ENCODE results near the gene USP8.
A peak's percentile ranks its signal among the peaks of the same experiment; 100 is the strongest.
"Not testable (repeated sequence)": the region's sequence is repeated elsewhere in the genome, so short reads cannot be mapped to it uniquely, and the experiment has no call there.

The USP8 gene

DNA sequence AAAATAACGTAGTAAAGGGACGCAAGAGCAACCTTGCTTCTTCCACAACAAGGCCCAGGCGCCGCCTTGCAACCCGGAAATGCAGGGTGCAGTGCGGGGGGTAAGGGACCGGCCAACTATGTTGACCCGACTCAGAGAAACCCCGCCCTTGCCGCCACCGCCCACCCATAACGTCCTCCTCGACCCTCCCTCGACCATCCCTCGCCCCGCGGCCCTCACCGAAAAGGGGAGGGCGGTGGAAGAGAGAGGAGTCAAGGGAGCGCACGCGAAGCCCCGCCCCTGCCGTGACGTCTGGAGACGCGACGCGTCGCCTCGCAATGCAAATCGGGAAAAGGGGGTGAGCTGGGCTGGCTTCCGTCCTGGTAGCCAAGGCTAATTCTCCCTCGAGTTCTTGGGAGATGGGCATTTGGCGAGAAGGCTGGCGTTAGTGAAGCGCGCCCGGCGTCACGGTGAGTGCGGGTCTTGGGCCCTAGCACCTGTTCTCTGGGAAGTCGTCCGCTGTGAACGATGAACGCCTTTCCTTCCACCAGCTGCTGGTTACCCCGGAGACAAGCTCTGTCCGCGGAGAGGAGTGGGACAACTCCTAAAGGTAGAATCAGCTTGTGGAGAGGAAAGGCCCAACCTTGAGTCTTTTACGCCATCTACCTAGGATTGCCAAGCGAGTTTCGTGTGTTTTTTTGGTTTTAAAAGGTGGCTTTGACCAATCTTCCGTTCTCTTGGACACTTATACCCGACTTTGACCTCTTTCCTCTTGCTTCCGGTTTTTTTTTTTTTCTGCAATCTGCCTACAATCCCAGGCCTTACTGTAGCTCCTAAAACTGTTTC is at the start of gene USP8:
Gene USP8 (plus strand): TSS at position 340 of the 825 bp plus-strand sequence. CDS start 14,669 bp downstream, outside the sequence.
- DNase-seq: peak; percentile 94 to 98 (median 96)

DNA sequence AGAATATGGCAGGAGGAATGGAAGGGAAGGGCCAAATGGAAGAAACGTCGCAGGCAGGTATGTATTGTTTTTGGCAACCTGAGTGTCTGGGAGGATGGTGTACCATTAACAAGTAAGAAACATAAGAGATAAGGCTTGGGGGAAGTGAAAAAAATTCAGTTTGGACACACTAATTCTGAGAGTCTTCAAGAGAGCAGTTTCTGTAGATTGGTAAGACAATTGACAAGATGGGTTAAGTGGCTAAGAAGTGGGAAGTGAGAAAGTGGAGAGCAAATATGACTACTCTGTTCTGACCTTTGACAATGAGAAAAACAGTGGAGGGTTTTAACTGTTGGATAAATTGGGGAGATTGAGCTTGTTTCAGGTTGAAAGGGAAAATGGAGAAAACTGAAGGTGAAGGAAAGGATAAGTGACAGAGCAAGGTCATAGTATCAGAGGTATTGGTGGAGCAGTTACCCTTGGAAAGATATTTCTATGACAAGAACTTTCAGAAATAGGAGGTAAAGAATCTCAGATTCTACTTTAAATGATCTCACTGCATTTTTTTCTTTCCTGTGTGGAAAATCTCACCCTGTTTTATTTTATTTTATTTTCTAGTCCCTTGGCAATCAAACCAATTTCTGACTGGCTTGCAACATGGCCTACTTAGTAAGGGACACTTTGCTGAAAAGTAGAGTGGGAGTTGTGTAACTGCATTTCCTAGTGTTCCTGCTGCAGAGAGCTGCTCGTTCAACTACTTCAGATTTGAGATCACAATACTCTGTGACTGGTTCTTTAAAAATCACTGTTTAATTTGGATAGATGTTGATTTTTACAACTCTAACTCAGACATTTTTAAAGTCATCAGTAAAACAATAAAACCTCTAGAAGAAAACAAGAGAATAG is 46.1 kb upstream of the USP8 start:
- DNase-seq: no peak

DNA sequence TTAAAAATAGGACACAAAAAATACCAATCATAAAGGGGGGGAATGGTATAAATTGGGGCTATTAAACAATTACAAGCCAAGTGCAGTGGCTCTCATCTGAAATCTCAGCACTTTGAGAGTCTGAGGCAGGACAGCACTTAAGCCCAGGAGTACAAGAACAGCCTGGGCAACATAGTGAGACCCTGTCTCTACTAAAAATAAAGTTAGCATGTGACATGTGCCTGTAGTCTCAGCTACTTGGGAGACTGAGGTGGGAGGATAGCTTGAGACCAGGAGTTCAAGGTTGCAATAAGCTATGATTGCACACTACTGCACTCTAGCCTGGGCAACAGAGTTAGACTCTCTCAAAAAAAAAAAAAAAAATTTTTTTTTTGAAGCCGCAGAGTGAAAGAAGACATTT is 45.4 kb upstream of the USP8 start:
- no peak for DNase-seq

DNA sequence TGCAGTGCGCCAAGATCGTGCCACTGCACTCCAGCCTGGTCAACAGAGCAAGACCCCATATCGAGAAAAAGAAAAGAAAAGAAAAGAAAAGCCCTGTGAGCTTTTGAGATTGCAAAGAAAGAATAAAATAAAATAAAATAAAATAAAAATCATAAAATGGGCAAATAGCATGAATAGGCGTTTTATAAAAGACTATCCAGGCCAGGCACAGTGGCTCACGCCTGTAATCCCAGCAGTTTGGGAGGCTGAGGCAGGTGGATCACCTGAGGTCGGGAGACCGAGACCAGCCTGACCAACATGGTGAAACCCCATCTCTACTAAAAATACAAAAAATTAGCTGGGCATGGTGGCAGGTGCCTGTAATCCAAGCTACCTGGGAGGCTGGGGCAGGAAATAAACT is 44.8 kb upstream of the USP8 start:
- not testable (repeated sequence) for DNase-seq

DNA sequence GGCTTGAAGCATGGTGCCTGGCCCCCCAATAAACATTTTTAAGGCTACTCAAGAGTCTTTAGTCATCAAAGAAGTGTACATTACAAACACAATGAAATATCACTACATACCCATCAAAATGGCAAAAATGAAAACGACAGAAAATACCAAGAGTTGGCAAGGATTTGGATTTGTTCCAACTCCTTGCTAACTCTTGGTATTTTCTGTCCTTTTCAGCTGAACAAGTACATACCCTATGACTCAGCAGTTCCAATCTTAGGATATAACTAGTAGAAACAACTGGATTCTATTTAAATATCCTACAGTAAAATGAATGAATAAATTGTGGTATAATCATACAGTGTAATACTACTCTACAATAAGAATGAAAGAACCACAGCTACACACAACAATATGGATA is 44.1 kb upstream of the USP8 start:
- DNase-seq: no peak

DNA sequence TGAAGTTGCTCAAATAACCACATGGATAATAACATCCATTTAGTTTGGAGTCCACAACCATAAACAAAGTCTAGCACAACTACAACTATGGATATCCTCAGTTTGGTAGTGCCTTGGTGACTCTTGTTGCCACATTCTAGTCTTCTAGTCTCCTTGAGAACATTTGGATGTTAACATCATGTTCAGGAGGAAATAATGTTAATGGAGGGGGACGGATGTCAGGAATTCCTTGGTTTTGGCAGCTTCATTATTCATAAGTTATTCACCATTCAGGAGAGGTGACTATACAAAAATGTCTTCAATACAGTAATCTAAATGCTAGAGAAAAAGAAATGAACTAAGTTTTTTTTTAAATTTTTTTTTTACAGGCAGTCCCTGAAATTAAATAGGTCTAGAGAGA is 42.8 kb upstream of the USP8 start:
- no peak for DNase-seq

DNA sequence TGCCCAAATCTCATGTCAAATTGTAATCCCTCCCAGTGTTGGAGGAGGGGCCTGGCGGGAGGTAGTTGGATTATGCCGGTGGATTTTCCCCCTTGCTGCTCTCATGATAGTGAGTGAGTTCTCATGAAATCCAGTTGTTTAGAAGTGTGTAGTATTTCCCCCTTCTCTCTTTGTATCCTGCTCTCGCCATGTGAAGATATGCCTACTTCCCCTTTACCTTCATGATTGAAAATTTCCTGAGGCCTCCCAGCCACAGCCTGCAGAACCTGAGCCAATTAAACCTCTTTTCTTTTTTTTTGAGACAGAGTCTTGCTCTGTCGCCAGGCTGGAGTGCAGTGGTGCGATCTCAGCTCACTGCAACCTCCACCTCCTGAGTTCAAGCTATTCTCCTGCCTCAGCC is 41.8 kb upstream of the USP8 start:
- DNase-seq: not testable (repeated sequence)

DNA sequence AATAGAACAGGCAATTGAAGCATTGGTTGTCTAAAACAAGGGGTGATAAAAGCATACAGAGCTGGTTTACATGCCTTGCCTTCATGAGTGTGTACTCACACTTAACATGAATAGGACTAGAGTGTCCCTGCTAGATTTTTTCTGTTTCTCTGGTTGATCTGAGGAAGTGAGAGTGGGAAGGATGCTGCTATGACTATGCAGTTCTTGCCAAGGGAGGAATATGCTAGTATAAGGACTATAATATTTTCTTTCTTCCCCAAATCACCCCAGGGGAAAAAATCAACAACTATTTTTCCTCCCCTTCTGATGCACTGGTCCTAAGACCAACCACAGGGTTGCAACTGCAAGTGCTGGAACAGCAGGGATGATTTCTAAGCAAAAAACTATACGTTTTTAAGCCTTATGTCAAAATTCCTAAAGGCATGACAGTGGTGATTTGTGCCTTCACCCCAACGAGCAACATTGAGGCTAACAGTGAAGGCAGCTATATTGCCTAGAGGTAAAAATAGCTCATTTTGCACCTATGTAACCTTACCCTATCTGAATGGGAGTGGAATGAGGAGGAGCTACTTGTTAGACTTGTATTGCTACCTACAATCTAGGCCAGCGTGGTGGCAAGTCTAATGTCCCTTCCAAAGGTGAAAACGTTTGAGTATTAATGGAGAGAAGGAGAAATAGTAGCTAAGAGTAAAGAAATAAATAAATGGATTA is 33.5 kb upstream of the USP8 start:
- peak in 1 of 3 experiments; percentile 18 for DNase-seq

DNA sequence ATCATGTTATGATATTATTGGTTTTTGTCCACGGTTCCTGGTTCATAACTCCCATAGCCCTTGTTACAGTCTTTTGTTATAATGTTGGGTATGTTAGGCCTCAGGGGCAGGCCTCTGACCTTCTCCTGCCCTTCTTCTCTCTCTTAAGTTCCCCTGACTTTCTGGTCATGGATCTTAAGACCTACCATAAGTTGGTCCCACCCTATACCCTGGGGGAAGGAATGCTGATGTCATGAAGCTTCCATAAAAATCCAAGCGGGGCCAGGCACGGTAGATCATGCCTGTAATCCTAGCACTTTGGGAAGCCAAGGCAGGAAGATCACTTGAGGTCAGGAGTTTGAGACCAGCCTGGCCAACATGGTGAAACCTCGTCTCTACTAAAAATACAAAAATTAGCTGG is 32.6 kb upstream of the USP8 start:
- not testable (repeated sequence) for DNase-seq

DNA sequence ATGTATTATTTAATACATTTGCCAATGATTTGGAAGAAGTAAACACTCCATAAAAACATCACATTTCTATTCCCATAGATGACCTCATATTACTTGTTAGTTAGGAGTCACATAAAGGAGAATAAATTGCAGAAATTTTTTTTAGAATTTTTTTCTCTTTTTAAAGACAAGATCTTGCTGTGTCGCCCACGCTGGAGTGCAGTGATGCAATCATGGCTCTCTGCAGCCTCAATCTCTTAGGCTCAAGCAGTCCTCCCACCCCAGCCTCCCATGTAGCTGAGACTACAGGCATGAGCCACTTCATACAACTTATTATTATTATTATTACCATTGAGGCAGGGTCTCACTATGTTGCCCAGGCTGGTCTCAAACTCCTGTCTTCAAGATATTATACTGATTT is 12.3 kb upstream of the USP8 start:
- no peak for DNase-seq

DNA sequence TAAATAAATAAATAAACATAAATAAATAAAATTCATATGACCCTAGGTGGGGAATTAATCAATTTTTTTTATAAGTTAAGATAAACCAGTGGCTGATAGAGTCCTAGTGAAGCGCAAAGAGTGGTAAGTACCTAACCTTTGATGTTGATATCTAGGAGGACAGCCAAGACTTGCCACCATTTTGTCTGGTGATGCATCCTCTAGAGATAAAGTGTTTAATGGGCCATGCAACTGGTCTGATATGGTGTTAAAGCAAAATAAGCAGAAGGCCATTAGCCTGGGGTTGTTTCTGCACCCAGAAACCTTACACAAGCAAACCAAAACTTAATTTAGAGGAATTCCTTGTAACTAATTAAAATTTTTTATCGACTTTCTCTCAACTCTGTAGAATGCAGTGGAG is 9.6 kb upstream of the USP8 start:
- DNase-seq: no peak

DNA sequence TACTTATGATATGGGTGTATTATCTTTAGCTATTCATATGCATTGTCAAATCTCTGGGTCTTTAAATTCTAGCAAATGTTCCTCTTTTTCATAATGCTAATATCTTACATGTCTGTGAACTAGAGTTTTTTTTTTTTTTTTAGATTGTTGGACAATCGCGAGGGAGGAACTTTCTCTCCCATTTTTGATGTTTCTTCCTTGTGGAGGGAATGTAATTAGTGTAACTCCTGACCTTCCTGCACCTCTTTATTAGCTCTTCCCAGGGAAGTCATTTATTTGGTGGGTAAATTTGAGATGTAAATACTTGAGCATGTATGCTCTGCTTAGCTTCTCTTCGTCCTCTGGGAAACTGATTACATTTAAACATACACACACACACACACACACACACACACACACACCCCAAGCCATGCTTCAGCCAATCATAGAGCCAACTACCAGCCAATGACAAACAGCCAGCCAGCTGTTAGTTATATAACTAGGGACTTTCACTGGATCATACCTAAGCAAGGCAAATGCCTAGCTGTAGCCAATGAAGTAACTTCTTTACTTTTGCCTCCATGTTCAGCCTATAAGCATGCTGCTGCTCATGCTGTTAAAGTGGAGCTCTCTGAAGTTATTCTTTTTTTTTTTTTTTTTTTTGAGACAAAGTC is 8.3 kb upstream of the USP8 start:
- peak in 1 of 3 experiments; percentile 1 for DNase-seq

DNA sequence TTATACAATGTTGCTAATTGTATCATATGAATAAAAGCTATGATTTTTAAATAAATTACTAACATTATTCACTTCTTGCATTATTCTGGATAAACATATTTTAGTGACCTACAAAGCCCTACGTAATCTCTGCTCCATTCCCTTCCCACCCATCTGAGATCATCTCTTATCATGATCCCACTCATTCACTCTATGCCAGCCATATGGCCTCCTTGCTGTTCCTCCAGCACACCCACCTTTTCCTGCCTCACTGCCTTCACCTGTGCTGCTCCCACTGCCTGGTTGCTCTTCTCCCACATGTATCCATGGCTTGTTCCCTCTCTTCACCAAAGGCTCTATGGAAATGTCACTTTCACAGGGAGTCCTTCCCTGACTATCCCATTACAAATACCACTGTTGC is 7.3 kb upstream of the USP8 start:
- DNase-seq: no peak

DNA sequence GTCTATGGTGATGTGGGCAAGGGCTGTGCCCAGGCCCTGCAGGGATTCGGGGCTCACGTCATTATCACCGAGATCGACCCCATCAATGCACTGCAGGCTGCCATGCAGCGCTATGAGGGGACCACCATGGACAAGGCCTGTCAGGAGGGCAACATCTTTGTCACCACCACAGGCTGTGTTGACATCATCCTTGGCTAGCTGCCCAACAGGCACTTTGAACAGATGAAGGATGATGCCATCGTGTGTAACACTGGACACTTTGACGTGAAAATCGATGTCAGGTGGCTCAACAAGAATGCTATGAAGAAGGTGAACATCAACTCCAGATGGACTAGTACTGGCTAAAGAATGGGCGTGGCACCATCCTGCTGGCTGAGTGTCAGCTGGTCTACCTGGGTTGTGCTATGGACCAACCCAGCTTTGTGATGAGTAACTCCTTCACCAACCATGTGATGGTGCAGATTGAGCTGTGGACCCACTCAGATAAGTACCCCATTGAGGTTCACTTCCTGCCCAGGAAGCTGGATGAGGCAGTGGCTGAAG is 6.1 kb upstream of the USP8 start:
- no peak for DNase-seq

DNA sequence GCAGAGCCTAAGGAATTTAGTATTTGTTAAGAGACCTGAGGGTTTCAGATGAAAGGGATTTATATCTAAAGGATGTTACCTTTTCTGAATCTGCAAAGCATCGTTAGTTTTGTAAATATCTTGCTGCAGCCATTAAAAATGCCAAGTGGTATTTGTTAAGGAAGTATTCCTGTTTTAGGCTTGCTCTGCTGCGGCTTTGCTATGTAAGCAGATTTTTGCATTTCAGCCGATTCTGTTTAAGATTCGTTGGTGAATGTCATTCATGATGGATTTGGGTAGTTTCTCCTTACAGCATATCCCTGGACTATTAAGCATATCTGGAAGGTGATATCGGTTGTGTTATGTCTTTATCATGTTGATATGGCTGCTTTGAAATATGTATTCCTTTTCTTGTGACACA is 1.0 kb downstream of the USP8 start:
- no peak for DNase-seq

DNA sequence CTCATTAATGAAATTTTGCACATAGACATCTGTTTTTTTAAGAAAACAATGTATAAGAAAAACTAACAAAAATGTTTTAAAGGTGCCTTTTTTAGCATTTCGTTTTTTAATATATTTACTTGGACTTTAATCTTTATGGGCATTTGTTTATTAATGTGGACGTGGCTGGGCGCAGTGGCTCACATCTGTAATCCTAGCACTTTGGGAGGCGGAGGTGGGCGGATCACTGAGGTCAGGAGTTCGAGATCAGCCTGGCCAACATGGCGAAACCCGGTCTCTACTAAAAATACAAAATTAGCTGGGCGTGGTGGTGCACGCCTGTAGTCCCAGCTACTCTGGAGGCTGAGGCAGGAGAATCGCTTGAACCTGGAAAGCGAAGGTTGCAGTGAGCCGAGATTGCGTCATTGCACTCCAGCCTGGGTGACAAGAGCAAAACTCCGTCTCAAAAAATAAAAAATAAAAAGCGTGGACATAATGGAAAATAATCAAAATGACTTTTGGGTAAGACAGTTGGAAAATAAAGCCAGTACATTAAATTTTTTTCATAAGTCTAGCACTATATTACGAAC is 1.6 kb downstream of the USP8 start:
- not testable (repeated sequence) for DNase-seq

DNA sequence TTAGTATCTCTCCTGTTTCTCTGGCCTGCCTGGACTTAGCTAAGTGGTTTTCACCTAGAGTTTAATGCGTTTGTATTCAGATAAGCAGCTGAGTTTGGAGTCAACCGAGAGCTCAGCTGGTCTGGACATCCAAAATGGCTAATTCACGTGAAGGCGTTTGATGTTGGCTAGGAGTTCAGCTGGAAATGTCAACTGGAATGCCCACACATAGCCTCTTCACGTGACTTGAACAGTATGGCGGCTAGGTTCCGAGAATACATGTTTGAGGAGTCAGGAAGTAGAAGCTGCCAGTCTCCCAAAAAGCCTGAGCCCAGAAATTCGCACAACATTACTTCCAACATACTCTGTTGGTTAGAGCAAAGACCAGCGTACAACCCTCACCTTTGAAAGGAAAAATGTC is 2.2 kb downstream of the USP8 start:
- DNase-seq: no peak

DNA sequence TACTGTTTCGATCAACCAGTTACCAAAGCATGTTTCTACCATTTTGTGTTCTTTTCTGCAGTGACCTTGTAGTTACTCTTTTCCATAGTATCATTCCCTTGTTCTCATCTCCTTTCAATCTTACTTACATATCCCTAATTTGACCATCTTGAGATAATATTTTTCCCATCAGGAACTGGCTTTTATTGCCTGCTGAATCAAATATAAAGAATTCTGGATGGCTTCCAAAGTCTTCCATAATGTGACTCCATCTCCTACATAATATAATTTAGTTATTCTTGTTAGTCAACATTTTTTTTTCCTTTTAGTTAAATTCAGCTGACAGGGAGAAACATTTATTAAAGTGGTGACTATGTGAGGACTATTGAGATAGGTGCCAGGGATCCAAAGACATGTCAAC is 7.0 kb downstream of the USP8 start:
- DNase-seq: no peak

DNA sequence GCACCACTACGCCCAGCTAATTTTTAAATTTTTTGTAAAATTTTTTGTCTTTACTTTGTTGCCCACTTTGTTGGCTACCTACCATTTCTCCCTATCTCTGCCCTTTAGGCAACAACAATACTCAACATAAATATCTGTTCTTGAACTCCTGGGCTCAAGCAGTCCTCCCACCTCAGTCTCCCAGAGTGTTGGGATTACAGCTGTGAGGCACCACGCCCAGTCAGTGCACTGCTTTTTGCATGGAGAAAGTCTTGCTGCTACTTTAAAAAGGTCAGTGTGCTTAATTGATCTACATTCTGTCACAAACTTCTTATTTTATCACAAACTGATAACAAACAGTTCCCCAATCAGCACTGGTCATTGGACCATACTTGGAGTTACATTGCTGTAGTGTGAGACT is 8.0 kb downstream of the USP8 start:
- no peak for DNase-seq

DNA sequence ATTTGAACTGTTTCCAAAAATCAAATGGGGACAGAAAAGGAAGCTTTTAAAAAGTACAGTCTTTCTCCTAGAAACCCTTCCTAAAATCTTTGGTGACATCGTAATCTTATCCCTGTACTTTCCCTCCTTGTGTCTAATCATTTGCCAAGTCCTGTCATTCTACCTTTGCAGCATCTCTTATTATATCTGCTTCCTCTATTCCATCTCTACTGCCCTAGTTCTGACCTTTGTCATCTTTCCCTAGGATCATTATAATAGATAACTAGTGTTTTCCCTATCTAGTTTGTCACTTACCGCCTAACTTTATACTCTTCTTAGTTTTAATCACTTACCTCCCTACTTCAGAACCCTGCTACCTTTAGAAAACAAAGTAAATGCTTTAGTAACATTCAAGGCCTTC is 11.6 kb downstream of the USP8 start:
- no peak for DNase-seq

DNA sequence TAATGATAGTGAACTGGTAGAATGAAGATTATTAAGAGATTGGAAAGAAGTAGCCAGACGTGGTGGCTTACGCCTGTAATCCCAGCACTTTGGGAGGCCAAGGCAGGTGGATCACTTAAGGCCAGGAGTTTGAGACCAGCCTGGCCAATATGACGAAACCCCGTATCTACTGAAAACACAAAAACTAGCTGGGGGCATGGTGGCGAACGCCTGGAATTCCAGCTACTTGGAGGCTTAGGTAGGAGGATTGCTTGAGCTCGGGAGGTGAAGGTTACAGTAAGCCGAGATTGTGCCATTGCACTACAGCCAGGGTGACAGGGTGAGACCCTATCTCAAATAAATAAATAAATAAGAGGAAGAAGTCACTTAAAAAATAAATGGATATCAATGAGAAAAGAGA is 14.0 kb downstream of the USP8 start:
- DNase-seq: no peak

DNA sequence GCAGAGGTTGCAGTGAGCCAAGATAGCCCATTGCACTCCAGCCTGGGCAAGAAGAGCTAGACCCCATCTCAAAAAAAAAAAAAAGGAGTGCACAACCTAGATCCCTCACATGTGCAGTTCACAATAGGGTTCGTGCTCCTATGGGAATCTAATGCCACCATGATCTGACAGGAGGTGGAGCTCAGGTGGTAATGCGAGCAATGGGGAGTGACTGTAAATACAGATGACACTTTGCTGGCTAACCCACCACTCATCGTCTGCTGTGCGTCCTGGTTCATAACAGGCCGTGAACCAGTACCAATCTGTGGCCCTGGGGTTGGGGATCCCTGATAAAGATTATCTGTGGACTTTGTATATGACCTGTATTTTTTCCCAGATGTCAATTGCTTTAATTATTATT is 16.7 kb downstream of the USP8 start:
- DNase-seq: no peak

Measured in NCI-H1417 (cell line).